HEK293 (cell line): ENCODE results near the gene CAB39L.

Experiments
- CTCF ChIP-seq: fragments of 450-650 bp; formaldehyde crosslinking; IDR thresholded peaks from 2 replicates; pipeline ENCODE4 v1.5.1; 2016; ENCODE audit warnings: missing biosample characterization, missing genetic modification characterization
- PBX3 ChIP-seq: sonication (generic); formaldehyde crosslinking; IDR thresholded peaks from 2 replicates; pipeline ENCODE4 v1.8.1; 2022; ENCODE audit warnings: mild to moderate bottlenecking, moderate library complexity, missing genetic modification reagents
- REST ChIP-seq: fragments of 450-650 bp; formaldehyde crosslinking; IDR thresholded peaks from 2 replicates; pipeline ENCODE4 v1.5.1; 2016; ENCODE audit warnings: missing biosample characterization, missing genetic modification characterization
- SALL2 ChIP-seq: fragments of 450-650 bp; formaldehyde crosslinking; IDR thresholded peaks from 2 replicates; pipeline ENCODE4 v1.5.0; 2017; ENCODE audit warnings: missing biosample characterization, mild to moderate bottlenecking, missing genetic modification characterization, borderline replicate concordance
- ZNF112 ChIP-seq: fragments of 450-650 bp; formaldehyde crosslinking; IDR thresholded peaks from 2 replicates; pipeline ENCODE4 v1.5.0; 2017; ENCODE audit warnings: missing biosample characterization, missing genetic modification characterization
- ZNF221 ChIP-seq: fragments of 450-650 bp; formaldehyde crosslinking; IDR thresholded peaks from 2 replicates; pipeline ENCODE4 v1.5.1; 2017; ENCODE audit warnings: missing biosample characterization, missing genetic modification characterization, borderline replicate concordance
- ZNF274 ChIP-seq, 2 experiments: fragments of 200-500 bp in 1 of 2; fragments of 450-650 bp in 1 of 2; sonication (Bioruptor generic) in 1 of 2; formaldehyde crosslinking in 1 of 2; IDR thresholded peaks; 2 replicates each; pipeline versions ENCODE4 v1.5.1 to v1.6.1; 2014 to 2016; ENCODE audit warnings: borderline replicate concordance in 1 of 2, inconsistent platforms in 1 of 2, low read length in 1 of 2, missing biosample characterization in 1 of 2, missing genetic modification characterization in 1 of 2
- ZNF366 ChIP-seq: fragments of 450-650 bp; formaldehyde crosslinking; conservative IDR thresholded peaks from 2 replicates; pipeline ENCODE4 v1.5.1; 2016; ENCODE audit warnings: missing biosample characterization, missing genetic modification characterization
- ZNF398 ChIP-seq: fragments of 450-650 bp; formaldehyde crosslinking; IDR thresholded peaks from 2 replicates; pipeline ENCODE4 v1.5.1; 2017; ENCODE audit warnings: missing biosample characterization, missing genetic modification characterization
- ZNF416 ChIP-seq: fragments of 450-650 bp; formaldehyde crosslinking; IDR thresholded peaks from 2 replicates; pipeline ENCODE4 v1.5.1; 2016; ENCODE audit warnings: missing biosample characterization, missing genetic modification characterization
- ZNF518A ChIP-seq: fragments of 450-650 bp; formaldehyde crosslinking; conservative IDR thresholded peaks from 2 replicates; pipeline ENCODE4 v1.5.1; 2016; ENCODE audit warnings: low read depth, missing biosample characterization, missing genetic modification characterization
- ZNF521 ChIP-seq: fragments of 450-650 bp; formaldehyde crosslinking; IDR thresholded peaks from 2 replicates; pipeline ENCODE4 v1.5.1; 2017; ENCODE audit warnings: missing biosample characterization, mild to moderate bottlenecking, missing genetic modification characterization

- TF ChIP-seq ZNF398 (no peak), SALL2 (no peak), ZNF274 (IDR thresholded peaks at IDR 0.05; ENCODE audit: low read length) (no peak), ZNF274 (tag by site-specific recombination; IDR thresholded peaks at IDR 0.05; ENCODE audit: borderline replicate concordance) (no peak), ZNF518A (tag by site-specific recombination) (no peak), ZNF366 (tag by site-specific recombination) (no peak), ZNF221 (tag by site-specific recombination) (no peak), ZNF416 (tag by site-specific recombination) (no peak), CTCF (tag by site-specific recombination) (no peak), ZNF112 (no peak), PBX3 (CRISPR knock-in tag) (no peak), ZNF521 (tag by site-specific recombination) (no peak), REST (tag by site-specific recombination) (no peak)
Observed at GRCh38 chr13:49314344-49314882, 129.5 kb downstream of the CAB39L start.
